Activated naive CD4-positive, alpha-beta T cell treated with anti-CD3 and anti-CD28 coated beads, Interleukin-2, amount 50 U/mL, for 24 hours (primary cell): ENCODE measurements around the gene THSD4.

Experiments used
- H3K27ac Mint-ChIP-seq: one replicate; pipeline ENCODE4 v1.8.0; 2021; ENCODE audit warnings: mild to moderate bottlenecking, mixed read lengths
- H3K27me3 Mint-ChIP-seq: one replicate; pipeline ENCODE4 v1.8.0; 2021; ENCODE audit warnings: mixed read lengths
- H3K36me3 Mint-ChIP-seq: one replicate; pipeline ENCODE4 v1.8.0; 2021; ENCODE audit warnings: mixed read lengths
- H3K4me1 Mint-ChIP-seq: one replicate; pipeline ENCODE4 v1.8.0; 2021; ENCODE audit warnings: mixed read lengths
- H3K4me3 Mint-ChIP-seq: one replicate; pipeline ENCODE4 v1.8.0; 2021; ENCODE audit warnings: mild to moderate bottlenecking, mixed read lengths
- H3K9me3 Mint-ChIP-seq: one replicate; pipeline ENCODE4 v1.8.0; 2021; ENCODE audit warnings: mixed read lengths

The THSD4 gene

DNA sequence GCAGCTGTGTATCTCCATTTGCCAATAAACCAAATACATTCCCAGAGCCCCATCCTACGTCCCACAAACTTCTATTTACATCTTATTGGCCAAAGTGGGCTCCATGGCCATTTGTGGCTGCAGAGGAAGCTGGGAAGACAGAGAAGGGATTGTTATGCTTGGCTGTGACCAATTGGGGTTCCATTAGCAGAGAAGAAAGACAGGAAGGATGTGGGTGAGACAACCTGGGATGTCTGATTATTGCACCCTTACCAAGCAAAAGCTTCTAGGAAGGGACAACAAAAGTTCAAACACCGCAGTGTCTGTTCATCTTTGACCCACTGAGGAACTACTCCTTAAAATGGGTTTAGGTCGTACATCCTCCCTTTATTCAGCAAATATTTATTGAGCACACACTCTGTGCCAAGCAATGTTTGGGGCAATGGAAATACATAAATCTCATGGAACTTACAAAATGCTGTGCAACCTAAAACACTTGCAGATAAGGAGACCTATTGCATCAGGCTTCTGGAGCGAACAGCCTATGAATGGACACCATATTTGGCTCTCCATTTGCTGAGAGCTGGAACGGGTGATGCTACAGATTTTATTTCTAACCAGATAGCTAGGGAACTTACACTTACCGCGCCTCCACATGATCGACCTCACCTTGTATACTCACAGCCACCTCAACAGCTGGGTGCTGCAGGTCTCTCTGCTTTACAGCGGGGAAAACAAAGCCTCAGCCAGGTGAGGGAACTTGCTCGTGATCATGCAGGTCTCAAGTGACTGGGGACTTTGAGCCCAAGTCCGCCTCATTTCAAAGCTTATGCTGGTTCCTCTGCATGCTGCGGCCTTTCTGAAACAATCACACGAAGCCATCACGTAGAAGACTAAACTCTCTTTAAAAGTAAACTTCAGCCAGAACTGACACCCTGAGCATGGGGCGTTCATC, 673.6 kb downstream of the THSD4 start:
- peaks cover 3% of the 10 kb centered on the region for H3K27me3 Mint-ChIP-seq
- no peaks in the 10 kb centered on the region for H3K9me3 Mint-ChIP-seq
- H3K27ac Mint-ChIP-seq = no peak overlapping the region
- H3K4me1 Mint-ChIP-seq = no peaks in the 10 kb centered on the region
- no peaks in the 10 kb centered on the region for H3K36me3 Mint-ChIP-seq
- H3K4me3 Mint-ChIP-seq = no peak overlapping the region

DNA sequence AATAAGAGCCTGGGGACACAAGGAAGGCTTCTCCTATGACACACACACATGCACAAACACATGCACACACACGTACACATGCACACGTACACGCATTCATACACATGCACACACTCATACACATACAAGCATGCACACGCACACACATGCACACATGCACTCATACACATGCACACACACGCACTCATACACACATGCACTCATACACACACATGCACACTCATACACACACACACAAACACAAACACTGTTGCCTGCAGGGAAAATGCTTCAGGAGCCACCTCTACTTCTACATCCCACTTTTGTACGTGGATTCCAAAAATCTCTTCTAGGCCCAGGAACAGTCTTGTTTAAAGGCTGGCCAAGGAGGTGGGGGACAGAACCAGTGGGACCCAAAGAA, 674.3 kb downstream of the THSD4 start:
- H3K4me1 Mint-ChIP-seq = no peaks in the 10 kb centered on the region
- H3K4me3 Mint-ChIP-seq = no peak overlapping the region
- peaks cover 3% of the 10 kb centered on the region for H3K27me3 Mint-ChIP-seq
- no peaks in the 10 kb centered on the region for H3K36me3 Mint-ChIP-seq
- no peaks in the 10 kb centered on the region for H3K9me3 Mint-ChIP-seq
- H3K27ac Mint-ChIP-seq = no peak overlapping the region

- peaks cover 3% of the 10 kb centered on the region for H3K27me3 Mint-ChIP-seq
- no peak overlapping the region for H3K27ac Mint-ChIP-seq
- H3K4me3 Mint-ChIP-seq = no peak overlapping the region
- H3K4me1 Mint-ChIP-seq = no peaks in the 10 kb centered on the region
- no peaks in the 10 kb centered on the region for H3K36me3 Mint-ChIP-seq
- H3K9me3 Mint-ChIP-seq = no peaks in the 10 kb centered on the region
Observed at GRCh38 chr15:71790081-71790480, 674.8 kb downstream of the THSD4 start.

- Mint-ChIP-seq H3K4me3 (no peak overlapping the region), H3K36me3 (no peaks in the 10 kb centered on the region), H3K27ac (no peak overlapping the region), H3K27me3 (no peaks in the 10 kb centered on the region), H3K4me1 (no peaks in the 10 kb centered on the region), H3K9me3 (no peaks in the 10 kb centered on the region)
Observed at GRCh38 chr15:71791975-71792374, 676.7 kb downstream of the THSD4 start.

GRCh38 chr15:71792521-71792920, 677.2 kb downstream of the THSD4 start:
- Mint-ChIP-seq H3K27ac (no peak overlapping the region), H3K27me3 (no peaks in the 10 kb centered on the region), H3K36me3 (no peaks in the 10 kb centered on the region), H3K4me3 (no peak overlapping the region), H3K9me3 (no peaks in the 10 kb centered on the region), H3K4me1 (no peaks in the 10 kb centered on the region)

DNA sequence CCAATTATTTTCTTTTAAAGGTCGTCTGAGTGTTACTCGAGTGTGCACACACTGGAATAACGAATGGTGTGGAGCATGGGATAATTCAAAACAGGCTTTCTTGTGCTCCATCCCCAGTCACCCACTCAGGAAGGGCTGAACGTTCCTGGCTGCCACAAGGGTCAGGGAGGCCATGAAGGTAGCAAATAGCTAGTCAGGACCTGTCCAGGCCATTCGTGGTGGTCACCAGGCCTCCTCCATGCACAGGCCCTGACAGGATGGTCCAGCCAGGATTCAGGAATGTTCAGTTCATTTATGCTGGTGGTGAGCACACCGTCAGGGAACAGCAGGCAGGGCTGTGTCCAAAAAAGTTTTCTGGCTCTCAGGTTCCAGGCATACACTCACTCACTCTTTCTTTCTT, 683.4 kb downstream of the THSD4 start:
- no peaks in the 10 kb centered on the region for H3K4me1 Mint-ChIP-seq
- no peaks in the 10 kb centered on the region for H3K9me3 Mint-ChIP-seq
- H3K27me3 Mint-ChIP-seq = peaks cover 11% of the 10 kb centered on the region
- no peak overlapping the region for H3K4me3 Mint-ChIP-seq
- no peak overlapping the region for H3K27ac Mint-ChIP-seq
- H3K36me3 Mint-ChIP-seq = no peaks in the 10 kb centered on the region

- no peak overlapping the region for H3K27ac Mint-ChIP-seq
- no peaks in the 10 kb centered on the region for H3K4me1 Mint-ChIP-seq
- peaks cover 11% of the 10 kb centered on the region for H3K27me3 Mint-ChIP-seq
- H3K36me3 Mint-ChIP-seq = no peaks in the 10 kb centered on the region
- H3K9me3 Mint-ChIP-seq = no peaks in the 10 kb centered on the region
- H3K4me3 Mint-ChIP-seq = no peak overlapping the region
Observed at GRCh38 chr15:71800190-71800589, 684.9 kb downstream of the THSD4 start.

- no peaks in the 10 kb centered on the region for H3K9me3 Mint-ChIP-seq
- no peak overlapping the region for H3K27ac Mint-ChIP-seq
- H3K4me1 Mint-ChIP-seq = no peaks in the 10 kb centered on the region
- H3K4me3 Mint-ChIP-seq = no peak overlapping the region
- peaks cover 11% of the 10 kb centered on the region for H3K27me3 Mint-ChIP-seq
- no peaks in the 10 kb centered on the region for H3K36me3 Mint-ChIP-seq
Observed at GRCh38 chr15:71800835-71801745, 685.8 kb downstream of the THSD4 start.

DNA sequence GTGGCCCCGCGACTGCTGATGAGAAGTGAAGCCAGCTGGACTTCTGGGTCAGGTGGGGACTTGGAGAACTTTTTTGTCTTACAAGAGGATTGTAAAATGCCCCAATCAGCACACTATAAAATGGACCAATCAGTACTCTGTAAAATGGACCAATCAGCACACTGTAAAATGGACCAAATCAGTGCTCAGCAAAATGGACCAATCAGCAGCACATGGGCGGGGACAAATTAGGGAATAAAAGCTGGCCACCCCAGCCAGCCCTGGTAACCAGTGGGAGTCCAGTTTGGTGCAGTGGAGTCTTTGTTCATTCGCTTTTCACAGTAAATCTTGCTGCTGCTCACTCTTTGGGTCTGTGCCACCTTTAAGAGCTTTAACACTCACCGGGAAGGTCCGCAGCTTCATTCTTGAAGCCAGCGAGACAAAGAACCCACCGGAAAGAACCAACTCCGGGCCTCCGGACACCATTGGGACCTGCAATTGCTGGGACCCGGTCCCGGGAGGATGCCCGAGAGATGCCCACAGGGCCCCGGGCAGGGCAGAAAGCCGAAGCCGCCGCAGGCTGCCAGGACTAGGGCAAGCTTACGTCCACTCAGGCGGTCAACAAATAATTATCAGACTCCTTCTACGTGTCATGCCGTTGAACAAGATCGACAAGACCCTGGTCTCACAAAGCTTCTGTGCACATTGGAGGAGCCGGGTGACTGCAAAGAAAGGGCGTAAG, 686.8 kb downstream of the THSD4 start:
- no peaks in the 10 kb centered on the region for H3K9me3 Mint-ChIP-seq
- H3K4me3 Mint-ChIP-seq = no peak overlapping the region
- H3K27me3 Mint-ChIP-seq = peaks cover 11% of the 10 kb centered on the region
- no peaks in the 10 kb centered on the region for H3K4me1 Mint-ChIP-seq
- H3K27ac Mint-ChIP-seq = no peak overlapping the region
- H3K36me3 Mint-ChIP-seq = no peaks in the 10 kb centered on the region

DNA sequence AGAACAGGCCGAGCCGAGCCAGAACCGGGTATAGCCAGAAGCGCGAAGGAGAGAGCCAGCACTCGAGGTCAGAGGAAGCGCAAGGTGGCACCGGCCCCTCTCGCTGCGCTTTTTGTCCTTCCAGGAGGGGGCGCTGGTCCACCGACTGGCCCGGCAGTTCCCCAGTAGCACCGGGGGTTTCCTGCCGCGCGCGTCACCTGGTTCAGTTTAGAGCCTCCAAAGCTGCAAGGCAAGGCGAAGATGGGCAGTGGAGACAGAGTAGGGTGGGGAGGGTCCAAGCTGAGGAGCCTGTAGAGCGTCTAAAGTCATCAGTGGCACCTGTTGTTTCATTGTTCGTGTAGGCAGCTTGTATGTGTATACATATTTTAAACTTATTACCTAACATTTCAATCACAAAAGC, 687.5 kb downstream of the THSD4 start:
- H3K9me3 Mint-ChIP-seq = no peaks in the 10 kb centered on the region
- H3K4me1 Mint-ChIP-seq = no peaks in the 10 kb centered on the region
- no peak overlapping the region for H3K27ac Mint-ChIP-seq
- H3K27me3 Mint-ChIP-seq = peaks cover 11% of the 10 kb centered on the region
- H3K4me3 Mint-ChIP-seq = no peak overlapping the region
- no peaks in the 10 kb centered on the region for H3K36me3 Mint-ChIP-seq

DNA sequence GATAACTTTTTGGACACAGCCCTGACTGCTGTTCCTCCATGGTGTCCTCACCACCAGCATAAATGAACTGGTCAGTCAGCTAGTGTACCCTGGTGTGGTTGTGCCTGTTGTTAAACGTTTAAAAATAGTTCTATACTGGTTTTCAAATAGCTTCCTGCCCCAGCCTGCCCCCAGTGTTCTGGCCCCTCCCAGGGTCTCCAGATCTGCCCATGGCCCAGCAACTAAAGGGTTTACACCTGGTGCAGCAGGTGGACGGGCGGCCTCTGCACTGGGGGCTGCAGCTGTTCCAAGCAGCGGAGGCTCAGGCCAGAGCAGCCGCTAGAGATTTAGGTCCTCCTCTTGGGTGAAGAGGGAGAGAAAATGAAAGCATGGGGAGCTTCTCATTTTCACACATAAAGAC, 689.0 kb downstream of the THSD4 start:
- H3K27ac Mint-ChIP-seq = no peak overlapping the region
- H3K27me3 Mint-ChIP-seq = peaks cover 11% of the 10 kb centered on the region
- no peak overlapping the region for H3K4me3 Mint-ChIP-seq
- H3K4me1 Mint-ChIP-seq = no peaks in the 10 kb centered on the region
- H3K9me3 Mint-ChIP-seq = no peaks in the 10 kb centered on the region
- H3K36me3 Mint-ChIP-seq = no peaks in the 10 kb centered on the region

DNA sequence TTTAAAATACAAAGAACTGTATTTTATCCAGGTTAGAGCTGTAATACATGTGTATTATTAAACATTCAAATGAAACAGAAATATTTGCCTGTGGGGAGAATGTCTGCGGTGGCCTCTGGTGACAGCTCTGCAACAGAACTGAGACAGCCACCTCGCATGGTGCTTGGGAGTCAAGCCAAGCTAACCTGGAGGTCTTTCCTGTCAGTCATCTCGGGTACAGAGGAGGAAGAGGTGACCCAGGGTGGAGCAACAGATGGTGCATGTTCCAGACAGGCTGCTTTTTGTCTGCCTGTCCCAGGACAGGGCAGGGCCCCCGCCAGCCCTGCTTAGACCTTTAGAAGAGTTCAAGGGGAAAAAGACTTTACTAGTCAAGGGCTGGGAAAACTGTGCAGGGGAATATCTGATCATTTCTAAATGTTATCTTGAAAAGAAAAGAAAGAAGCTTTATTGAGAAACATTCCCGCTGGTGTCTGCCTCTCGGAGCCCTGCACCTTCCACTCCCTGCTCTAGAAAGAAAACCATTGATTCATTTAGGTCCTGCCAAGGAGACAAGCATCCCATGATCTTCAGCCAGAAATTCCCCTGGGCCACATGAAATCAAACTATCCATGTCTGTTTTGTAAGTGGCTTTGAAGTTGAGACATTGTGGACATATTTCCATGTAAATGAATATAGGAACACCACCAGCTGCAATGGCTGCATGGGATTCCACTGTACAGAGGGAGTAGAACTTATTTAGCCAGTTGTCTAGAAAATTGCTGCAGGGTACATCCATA, 689.6 kb downstream of the THSD4 start:
- H3K27me3 Mint-ChIP-seq = peaks cover 11% of the 10 kb centered on the region
- H3K4me3 Mint-ChIP-seq = no peak overlapping the region
- H3K36me3 Mint-ChIP-seq = no peaks in the 10 kb centered on the region
- H3K4me1 Mint-ChIP-seq = no peaks in the 10 kb centered on the region
- no peak overlapping the region for H3K27ac Mint-ChIP-seq
- H3K9me3 Mint-ChIP-seq = no peaks in the 10 kb centered on the region

DNA sequence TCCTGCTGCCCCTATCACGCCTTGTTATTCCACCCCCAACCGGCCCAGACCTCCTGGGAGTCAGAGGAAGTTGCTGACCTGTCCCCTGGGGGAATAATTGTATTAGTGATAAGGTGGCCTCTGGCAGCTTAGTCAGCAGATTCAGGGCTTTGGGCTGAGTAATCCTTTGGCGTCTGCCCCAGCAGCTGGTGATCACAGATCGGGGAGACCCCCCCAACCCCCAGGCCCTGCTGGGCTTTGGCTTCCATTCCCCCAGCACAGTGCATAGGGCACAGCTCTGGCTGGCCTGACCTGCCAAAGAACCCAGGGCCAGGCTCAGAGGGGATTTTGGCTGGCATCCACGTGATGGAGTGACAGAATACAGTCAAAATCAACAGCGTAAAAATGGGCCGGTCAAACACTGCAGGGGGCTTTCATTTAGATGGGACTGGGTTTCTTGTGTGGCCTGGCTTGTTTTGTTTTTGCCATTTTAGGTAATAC, 691.2 kb downstream of the THSD4 start:
- no peaks in the 10 kb centered on the region for H3K4me1 Mint-ChIP-seq
- no peaks in the 10 kb centered on the region for H3K36me3 Mint-ChIP-seq
- H3K27me3 Mint-ChIP-seq = peaks cover 4% of the 10 kb centered on the region
- H3K9me3 Mint-ChIP-seq = no peaks in the 10 kb centered on the region
- no peak overlapping the region for H3K4me3 Mint-ChIP-seq
- H3K27ac Mint-ChIP-seq = no peak overlapping the region

- Mint-ChIP-seq H3K27ac (no peak overlapping the region), H3K4me1 (no peaks in the 10 kb centered on the region), H3K27me3 (peaks cover 4% of the 10 kb centered on the region), H3K36me3 (no peaks in the 10 kb centered on the region), H3K9me3 (no peaks in the 10 kb centered on the region), H3K4me3 (no peak overlapping the region)
Observed at GRCh38 chr15:71807125-71807629, 691.9 kb downstream of the THSD4 start.

GRCh38 chr15:71807691-71808091, 692.4 kb downstream of the THSD4 start:
- Mint-ChIP-seq H3K4me1 (no peaks in the 10 kb centered on the region), H3K4me3 (no peak overlapping the region), H3K27me3 (peaks cover 2% of the 10 kb centered on the region), H3K9me3 (no peaks in the 10 kb centered on the region), H3K27ac (no peak overlapping the region), H3K36me3 (no peaks in the 10 kb centered on the region)
